Astrocyte (in vitro differentiated cells and primary cell): ENCODE results near the gene AP5S1. TPM values are rescaled to one million over a fixed set of nuclear protein-coding genes. Genes with fewer than 3 reads are reported as not detected.
A peak's percentile ranks its signal among the peaks of the same experiment; 100 is the strongest.

Source experiments
- DNase-seq: peaks from one replicate; pipeline ENCODE4 v3.0.0-alpha.2; 2010; ENCODE audit warnings: low read depth
- FAIRE-seq: peaks from 2 replicates; lab custom pipeline; 2011; peaks lifted over from hg19 to GRCh38; lab: Jason Lieb, UNC
- H2AFZ ChIP-seq: 2 replicates; pipeline ENCODE4 v1.6.0; 2012; ENCODE audit warnings: low read depth, low read length, inconsistent platforms
- H3K27ac ChIP-seq: 2 replicates; pipeline ENCODE4 v1.5.1; 2011; ENCODE audit warnings: low read depth, low read length, inconsistent platforms
- H3K27me3 ChIP-seq: 2 replicates; pipeline ENCODE4 v1.6.0; 2011; ENCODE audit warnings: low read length, inconsistent platforms; ENCODE audit not compliant: insufficient read depth
- H3K36me3 ChIP-seq: 2 replicates; pipeline ENCODE4 v1.5.1; 2011; ENCODE audit warnings: low read length, inconsistent platforms; ENCODE audit not compliant: insufficient read depth
- H3K4me1 ChIP-seq: 2 replicates; pipeline ENCODE4 v1.5.1; 2011; ENCODE audit warnings: low read length, inconsistent platforms; ENCODE audit not compliant: insufficient read depth
- H3K4me2 ChIP-seq: 2 replicates; pipeline ENCODE4 v1.6.0; 2012; ENCODE audit warnings: low read length, inconsistent platforms
- H3K4me3 ChIP-seq: 2 replicates; pipeline ENCODE4 v1.5.1; 2011; ENCODE audit warnings: low read depth, mild to moderate bottlenecking, low read length, inconsistent platforms; ENCODE audit not compliant: insufficient read depth
- H3K79me2 ChIP-seq: 2 replicates; pipeline ENCODE4 v1.6.0; 2012; ENCODE audit warnings: mild to moderate bottlenecking, low read length, inconsistent platforms; ENCODE audit not compliant: insufficient read depth
- H3K9ac ChIP-seq: 2 replicates; pipeline ENCODE4 v1.6.0; 2012; ENCODE audit warnings: mild to moderate bottlenecking, low read length, inconsistent platforms
- H3K9me3 ChIP-seq: 2 replicates; pipeline ENCODE4 v1.5.1; 2012; ENCODE audit warnings: low read depth, mild to moderate bottlenecking, low read length, inconsistent platforms; ENCODE audit not compliant: insufficient read depth
- H4K20me1 ChIP-seq: 2 replicates; pipeline ENCODE4 v1.6.0; 2012; ENCODE audit warnings: low read length, inconsistent platforms; ENCODE audit not compliant: insufficient read depth
- H3K27ac Mint-ChIP-seq: one replicate; pipeline ENCODE4 v1.8.0; 2021; ENCODE audit warnings: mild to moderate bottlenecking, mixed read lengths; ENCODE audit not compliant: unreplicated experiment
- H3K27me3 Mint-ChIP-seq: one replicate; pipeline ENCODE4 v1.8.0; 2021; ENCODE audit warnings: low read depth, mixed read lengths; ENCODE audit not compliant: unreplicated experiment
- H3K36me3 Mint-ChIP-seq: one replicate; pipeline ENCODE4 v1.8.0; 2021; ENCODE audit warnings: low read depth, mixed read lengths; ENCODE audit not compliant: unreplicated experiment
- H3K4me1 Mint-ChIP-seq: one replicate; pipeline ENCODE4 v1.8.0; 2021; ENCODE audit warnings: low read depth, mixed read lengths; ENCODE audit not compliant: unreplicated experiment
- H3K4me3 Mint-ChIP-seq: one replicate; pipeline ENCODE4 v1.8.0; 2021; ENCODE audit warnings: mild to moderate bottlenecking, moderate library complexity, mixed read lengths; ENCODE audit not compliant: unreplicated experiment
- H3K9me3 Mint-ChIP-seq: one replicate; pipeline ENCODE4 v1.8.0; 2021; ENCODE audit warnings: mild to moderate bottlenecking, mixed read lengths; ENCODE audit not compliant: unreplicated experiment
- CTCF ChIP-seq: IDR thresholded peaks from 2 replicates; pipeline ENCODE4 v1.5.1; 2011; ENCODE audit warnings: low read depth, mild to moderate bottlenecking, inconsistent platforms, low read length, moderate library complexity; ENCODE audit not compliant: insufficient read depth
- EZH2 ChIP-seq: IDR thresholded peaks from 2 replicates; pipeline ENCODE4 v1.6.1; 2012; ENCODE audit warnings: mild to moderate bottlenecking, low read length, inconsistent platforms; ENCODE audit not compliant: insufficient read depth
- total RNA-seq: library from RNA; stranded (reverse); gene quantifications from 2 replicates; pipeline ENCODE4 v1.2.1, GENCODE V29; 2021

Gene AP5S1
- total RNA-seq, 1 donor from 2014 or later: 12.6 TPM

GRCh38 chr20:3778976-3779375, 41.4 kb upstream of the AP5S1 start:
- TF ChIP-seq EZH2 (no peak), CTCF (no peak)
- Histone ChIP-seq H3K27me3 (peaks cover 5% of the 10 kb centered on the region), H3K4me3 (no peak overlapping the region), H3K79me2 (peaks cover 12% of the 10 kb centered on the region), H3K36me3 (no peaks in the 10 kb centered on the region), H3K9ac (no peak overlapping the region), H3K9me3 (no peaks in the 10 kb centered on the region), H3K27ac (no peak overlapping the region), H2AFZ (no peak overlapping the region), H4K20me1 (peaks cover 26% of the 10 kb centered on the region), H3K4me2 (no peak overlapping the region), H3K4me1 (no peaks in the 10 kb centered on the region)
- Mint-ChIP-seq H3K4me1 (peaks cover 9% of the 10 kb centered on the region), H3K9me3 (no peaks in the 10 kb centered on the region), H3K27me3 (peaks cover 22% of the 10 kb centered on the region), H3K4me3 (no peak overlapping the region), H3K27ac (no peak overlapping the region), H3K36me3 (peaks cover 2% of the 10 kb centered on the region)
- DNase-seq (no peak), FAIRE-seq (no peak)

GRCh38 chr20:3781153-3781910, 39.0 kb upstream of the AP5S1 start, which contains the start of gene SPEF1:
Gene SPEF1, minus strand, starts transcription at chr20:3781448. Its CDS starts 161 bp downstream, at chr20:3781287.
- FAIRE-seq: peak; percentile 84
- Mint-ChIP-seq H3K4me3 (peak within 1 kb of the TSS; percentile 75), H3K36me3 (peaks cover 2% of the 10 kb centered on the region), H3K27ac (peak within 1 kb of the TSS; percentile 36), H3K9me3 (no peaks in the 10 kb centered on the region), H3K4me1 (peaks cover 9% of the 10 kb centered on the region), H3K27me3 (peaks cover 16% of the 10 kb centered on the region)
- Histone ChIP-seq H3K9me3 (no peaks in the 10 kb centered on the region), H3K27me3 (peaks cover 5% of the 10 kb centered on the region), H3K79me2 (peaks cover 35% of the 10 kb centered on the region), H3K4me1 (peaks cover 18% of the 10 kb centered on the region), H4K20me1 (peaks cover 48% of the 10 kb centered on the region), H3K4me2 (peak within 1 kb of the TSS; percentile 87), H3K27ac (no peak within 1 kb of the TSS), H3K4me3 (peak within 1 kb of the TSS; percentile 50), H2AFZ (peak within 1 kb of the TSS; percentile 35), H3K9ac (peak within 1 kb of the TSS; percentile 36), H3K36me3 (no peaks in the 10 kb centered on the region)
- peak; percentile 77 for DNase-seq
- TF ChIP-seq CTCF (peak; percentile 32), EZH2 (no peak)

- H3K9me3 ChIP-seq: no peaks in the 10 kb centered on the region
- peaks cover 9% of the 10 kb centered on the region for H3K4me1 Mint-ChIP-seq
- H3K4me3 ChIP-seq: no peak overlapping the region
- H3K9me3 Mint-ChIP-seq: no peaks in the 10 kb centered on the region
- no peak overlapping the region for H3K27ac Mint-ChIP-seq
- H3K4me3 Mint-ChIP-seq: no peak overlapping the region
- no peak overlapping the region for H3K4me2 ChIP-seq
- FAIRE-seq (no peak), DNase-seq (no peak)
- peaks cover 35% of the 10 kb centered on the region for H3K79me2 ChIP-seq
- no peak overlapping the region for H2AFZ ChIP-seq
- H3K4me1 ChIP-seq: peaks cover 18% of the 10 kb centered on the region
- H3K36me3 ChIP-seq: no peaks in the 10 kb centered on the region
- peaks cover 7% of the 10 kb centered on the region for H3K27me3 Mint-ChIP-seq
- peaks cover 2% of the 10 kb centered on the region for H3K36me3 Mint-ChIP-seq
- peaks cover 48% of the 10 kb centered on the region for H4K20me1 ChIP-seq
- H3K9ac ChIP-seq: no peak overlapping the region
- H3K27me3 ChIP-seq: peaks cover 5% of the 10 kb centered on the region
- TF ChIP-seq EZH2 (no peak), CTCF (no peak)
- no peak overlapping the region for H3K27ac ChIP-seq
Measured at GRCh38 chr20:3782597-3782996, 37.8 kb upstream of the AP5S1 start.
